SK-N-SH treated with all-trans-retinoic acid at 6 μM for 48 hours (cell line): ENCODE data around the gene ZNF362.

Experiments
- ATAC-seq: fragments of 200-7000 bp; cut with Tn5 transposase; 3 replicates; pipeline ENCODE4 v1.9.1; 2020; ENCODE audit warnings: mild to moderate bottlenecking, moderate library complexity
- ARNTL ChIP-seq: fragments of 450-650 bp; formaldehyde crosslinking; IDR thresholded peaks from 2 replicates; pipeline ENCODE4 v1.5.0; 2020; ENCODE audit warnings: low read depth, mild to moderate bottlenecking, moderate library complexity, borderline replicate concordance
- BACH2 ChIP-seq: fragments of 250-450 bp; sonication (Bioruptor Pico); IDR thresholded peaks from 2 replicates; pipeline ENCODE4 v1.9.0; 2021; ENCODE audit warnings: mild to moderate bottlenecking, borderline replicate concordance
- CSDC2 ChIP-seq: fragments of 250-450 bp; sonication (Bioruptor Pico); IDR thresholded peaks from 2 replicates; pipeline ENCODE4 v1.5.0; 2020; ENCODE audit warnings: mild to moderate bottlenecking, moderate library complexity
- ESRRG ChIP-seq: fragments of 250-450 bp; sonication (Bioruptor Pico); IDR thresholded peaks from 2 replicates; pipeline ENCODE4 v1.6.1; 2021; ENCODE audit warnings: mild to moderate bottlenecking
- GLIS3 ChIP-seq: fragments of 250-450 bp; sonication (Bioruptor Pico); IDR thresholded peaks from 2 replicates; pipeline ENCODE4 v1.5.0; 2020; ENCODE audit warnings: mild to moderate bottlenecking, moderate library complexity
- ISL1 ChIP-seq: fragments of 250-450 bp; sonication (Bioruptor Pico); IDR thresholded peaks from 2 replicates; pipeline ENCODE4 v2.1.2; 2022; ENCODE audit warnings: mild to moderate bottlenecking, moderate library complexity
- OSR1 ChIP-seq: fragments of 250-450 bp; sonication (Bioruptor Pico); IDR thresholded peaks from 2 replicates; pipeline ENCODE4 v1.8.0; 2022; ENCODE audit warnings: moderate library complexity, mild to moderate bottlenecking, inconsistent platforms
- PATZ1 ChIP-seq: fragments of 250-450 bp; sonication (Bioruptor Pico); IDR thresholded peaks from 2 replicates; pipeline ENCODE4 v1.8.0; 2020; ENCODE audit warnings: mild to moderate bottlenecking, moderate library complexity, borderline replicate concordance
- POU6F1 ChIP-seq: fragments of 250-450 bp; sonication (Bioruptor Pico); IDR thresholded peaks from 2 replicates; pipeline ENCODE4 v1.8.0; 2021; ENCODE audit warnings: low read depth, mild to moderate bottlenecking, moderate library complexity, borderline replicate concordance
- PPARA ChIP-seq: fragments of 250-450 bp; sonication (Bioruptor Pico); IDR thresholded peaks from 2 replicates; pipeline ENCODE4 v1.5.0; 2020; ENCODE audit warnings: mild to moderate bottlenecking, borderline replicate concordance
- RARB ChIP-seq: fragments of 250-450 bp; sonication (Bioruptor Pico); IDR thresholded peaks from 2 replicates; pipeline ENCODE4 v1.8.0; 2021; ENCODE audit warnings: mild to moderate bottlenecking, moderate library complexity
- TCF4 ChIP-seq: fragments of 250-450 bp; sonication (Bioruptor Pico); IDR thresholded peaks from 2 replicates; pipeline ENCODE4 v1.8.0; 2021; ENCODE audit warnings: mild to moderate bottlenecking, moderate library complexity, borderline replicate concordance
- TOX ChIP-seq: fragments of 250-450 bp; sonication (Bioruptor Pico); IDR thresholded peaks from 2 replicates; pipeline ENCODE4 v1.8.0; 2021; ENCODE audit warnings: mild to moderate bottlenecking, moderate library complexity, borderline replicate concordance
- ZC3H10 ChIP-seq: fragments of 250-450 bp; sonication (Bioruptor Pico); IDR thresholded peaks from 2 replicates; pipeline ENCODE4 v1.5.1; 2021; ENCODE audit warnings: mild to moderate bottlenecking, moderate library complexity
- ZFP3 ChIP-seq: fragments of 250-450 bp; sonication (Bioruptor Pico); IDR thresholded peaks from 2 replicates; pipeline ENCODE4 v1.5.0; 2020; ENCODE audit warnings: mild to moderate bottlenecking, moderate library complexity
- ZFP30 ChIP-seq: fragments of 450-650 bp; formaldehyde crosslinking; IDR thresholded peaks from 2 replicates; pipeline ENCODE4 v1.5.0; 2022; ENCODE audit warnings: mild to moderate bottlenecking, moderate library complexity
- ZNF565 ChIP-seq: fragments of 450-650 bp; formaldehyde crosslinking; conservative IDR thresholded peaks from 2 replicates; pipeline ENCODE4 v1.5.0; 2020; ENCODE audit warnings: low read depth, mild to moderate bottlenecking, moderate library complexity
- ZNF70 ChIP-seq: fragments of 450-650 bp; formaldehyde crosslinking; IDR thresholded peaks from 2 replicates; pipeline ENCODE4 v1.5.0; 2020; ENCODE audit warnings: mild to moderate bottlenecking, moderate library complexity
- ZNF8 ChIP-seq: fragments of 450-650 bp; formaldehyde crosslinking; IDR thresholded peaks from 2 replicates; pipeline ENCODE4 v1.5.0; 2020; ENCODE audit warnings: mild to moderate bottlenecking, moderate library complexity
- TF ChIP-seq, protein P1 (sequence below): fragments of 250-450 bp; sonication (Bioruptor Pico); IDR thresholded peaks from 2 replicates; pipeline ENCODE4 v1.5.0; 2020; ENCODE audit warnings: mild to moderate bottlenecking, moderate library complexity
- TF ChIP-seq, protein P2 (sequence below): fragments of 250-450 bp; sonication (Bioruptor Pico); IDR thresholded peaks from 2 replicates; pipeline ENCODE4 v1.5.1; 2020; ENCODE audit warnings: low read depth, mild to moderate bottlenecking, moderate library complexity

The ZNF362 gene

GRCh38 chr1:33299461-33300155 lies 43.3 kb downstream of the ZNF362 start:
- ATAC-seq = no peak
- TF ChIP-seq ISL1 (CRISPR knock-in tag) (no peak), TOX (CRISPR knock-in tag) (no peak), TCF4 (CRISPR knock-in tag) (no peak), PPARA (CRISPR knock-in tag) (no peak), ZNF8 (CRISPR knock-in tag) (no peak), ZNF70 (CRISPR knock-in tag) (no peak), ZFP30 (CRISPR knock-in tag) (no peak), RARB (CRISPR knock-in tag) (no peak), BACH2 (CRISPR knock-in tag) (no peak), ARNTL (CRISPR knock-in tag) (no peak), ZNF565 (CRISPR knock-in tag) (no peak), GLIS3 (no peak), POU6F1 (CRISPR knock-in tag) (no peak), PATZ1 (CRISPR knock-in tag) (no peak), ZFP3 (no peak)
- TF ChIP-seq, protein P1, sequence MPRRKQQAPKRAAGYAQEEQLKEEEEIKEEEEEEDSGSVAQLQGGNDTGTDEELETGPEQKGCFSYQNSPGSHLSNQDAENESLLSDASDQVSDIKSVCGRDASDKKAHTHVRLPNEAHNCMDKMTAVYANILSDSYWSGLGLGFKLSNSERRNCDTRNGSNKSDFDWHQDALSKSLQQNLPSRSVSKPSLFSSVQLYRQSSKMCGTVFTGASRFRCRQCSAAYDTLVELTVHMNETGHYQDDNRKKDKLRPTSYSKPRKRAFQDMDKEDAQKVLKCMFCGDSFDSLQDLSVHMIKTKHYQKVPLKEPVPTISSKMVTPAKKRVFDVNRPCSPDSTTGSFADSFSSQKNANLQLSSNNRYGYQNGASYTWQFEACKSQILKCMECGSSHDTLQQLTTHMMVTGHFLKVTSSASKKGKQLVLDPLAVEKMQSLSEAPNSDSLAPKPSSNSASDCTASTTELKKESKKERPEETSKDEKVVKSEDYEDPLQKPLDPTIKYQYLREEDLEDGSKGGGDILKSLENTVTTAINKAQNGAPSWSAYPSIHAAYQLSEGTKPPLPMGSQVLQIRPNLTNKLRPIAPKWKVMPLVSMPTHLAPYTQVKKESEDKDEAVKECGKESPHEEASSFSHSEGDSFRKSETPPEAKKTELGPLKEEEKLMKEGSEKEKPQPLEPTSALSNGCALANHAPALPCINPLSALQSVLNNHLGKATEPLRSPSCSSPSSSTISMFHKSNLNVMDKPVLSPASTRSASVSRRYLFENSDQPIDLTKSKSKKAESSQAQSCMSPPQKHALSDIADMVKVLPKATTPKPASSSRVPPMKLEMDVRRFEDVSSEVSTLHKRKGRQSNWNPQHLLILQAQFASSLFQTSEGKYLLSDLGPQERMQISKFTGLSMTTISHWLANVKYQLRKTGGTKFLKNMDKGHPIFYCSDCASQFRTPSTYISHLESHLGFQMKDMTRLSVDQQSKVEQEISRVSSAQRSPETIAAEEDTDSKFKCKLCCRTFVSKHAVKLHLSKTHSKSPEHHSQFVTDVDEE (CRISPR knock-in tag) = no peak
- TF ChIP-seq, protein P2, sequence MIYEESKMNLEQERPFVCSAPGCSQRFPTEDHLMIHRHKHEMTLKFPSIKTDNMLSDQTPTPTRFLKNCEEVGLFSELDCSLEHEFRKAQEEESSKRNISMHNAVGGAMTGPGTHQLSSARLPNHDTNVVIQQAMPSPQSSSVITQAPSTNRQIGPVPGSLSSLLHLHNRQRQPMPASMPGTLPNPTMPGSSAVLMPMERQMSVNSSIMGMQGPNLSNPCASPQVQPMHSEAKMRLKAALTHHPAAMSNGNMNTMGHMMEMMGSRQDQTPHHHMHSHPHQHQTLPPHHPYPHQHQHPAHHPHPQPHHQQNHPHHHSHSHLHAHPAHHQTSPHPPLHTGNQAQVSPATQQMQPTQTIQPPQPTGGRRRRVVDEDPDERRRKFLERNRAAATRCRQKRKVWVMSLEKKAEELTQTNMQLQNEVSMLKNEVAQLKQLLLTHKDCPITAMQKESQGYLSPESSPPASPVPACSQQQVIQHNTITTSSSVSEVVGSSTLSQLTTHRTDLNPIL (CRISPR knock-in tag) = no peak

DNA sequence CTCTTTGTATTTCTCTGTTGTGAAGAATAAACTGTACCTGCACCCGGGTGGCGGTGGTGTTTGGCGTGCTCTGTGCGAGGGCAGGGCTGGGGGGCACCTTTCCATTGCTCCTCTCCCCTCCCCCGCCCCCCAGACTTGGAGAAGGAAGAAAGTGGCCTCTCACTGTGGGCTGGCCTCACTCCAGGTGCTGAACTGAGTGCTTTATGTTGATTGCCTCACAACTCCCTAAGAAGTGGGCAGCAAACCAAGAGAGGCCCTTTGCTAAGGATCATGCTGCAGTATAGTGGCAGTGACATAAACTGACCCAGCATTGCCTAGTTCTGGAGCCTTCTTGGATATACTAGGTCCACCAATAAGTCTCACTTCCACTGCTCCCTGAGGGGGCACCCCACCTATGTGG lies 44.4 kb downstream of the ZNF362 start:
- TF ChIP-seq BACH2 (CRISPR knock-in tag) = no peak
- TF ChIP-seq ESRRG = no peak
- no peak for TF ChIP-seq ZNF8 (CRISPR knock-in tag)
- TF ChIP-seq ZNF70 (CRISPR knock-in tag) = no peak
- no peak for TF ChIP-seq ZFP3
- no peak for TF ChIP-seq ARNTL (CRISPR knock-in tag)
- no peak for TF ChIP-seq TOX (CRISPR knock-in tag)
- no peak for TF ChIP-seq POU6F1 (CRISPR knock-in tag)
- TF ChIP-seq ZFP30 (CRISPR knock-in tag) = no peak
- no peak for TF ChIP-seq TCF4 (CRISPR knock-in tag)
- no peak for TF ChIP-seq RARB (CRISPR knock-in tag)
- TF ChIP-seq, protein P2 (CRISPR knock-in tag) = no peak
- TF ChIP-seq ISL1 (CRISPR knock-in tag) = no peak
- TF ChIP-seq PPARA (CRISPR knock-in tag) = no peak
- no peak for TF ChIP-seq CSDC2 (CRISPR knock-in tag)
- no peak for TF ChIP-seq PATZ1 (CRISPR knock-in tag)
- TF ChIP-seq ZC3H10 (CRISPR knock-in tag) = no peak
- no peak for TF ChIP-seq OSR1
- TF ChIP-seq, all 23 proteins: peak for 0
- ATAC-seq = no peak
